ENCODE measurements around the gene ZNF469.
"Not testable (repeated sequence)": the region's sequence is repeated elsewhere in the genome, so short reads cannot be mapped to it uniquely, and the experiment has no call there.

Gene ZNF469

GRCh38 chr16:88358023-88358420 lies 24.7 kb upstream of the ZNF469 start:
- no peak for DNase-seq (ENCODE audit: low spot score)

GRCh38 chr16:88359008-88359407 lies 23.8 kb upstream of the ZNF469 start:
- DNase-seq (ENCODE audit: low spot score): no peak

DNA sequence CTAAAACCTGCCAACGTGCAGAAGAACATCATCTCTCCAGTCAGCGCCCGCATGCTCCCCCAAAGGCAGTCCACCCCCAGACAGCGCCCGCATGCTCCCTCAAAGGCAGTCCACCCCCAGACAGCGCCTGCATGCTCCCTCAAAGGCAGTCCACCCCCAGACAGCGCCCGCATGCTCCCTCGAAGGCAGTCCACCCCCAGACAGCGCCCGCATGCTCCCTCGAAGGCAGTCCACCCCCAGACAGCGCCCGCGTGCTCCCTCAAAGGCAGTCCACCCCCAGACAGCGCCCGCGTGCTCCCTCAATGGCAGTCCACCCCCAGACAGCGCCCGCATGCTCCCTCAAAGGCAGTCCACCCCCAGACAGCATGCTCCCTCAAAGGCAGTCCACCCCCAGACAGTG lies 22.4 kb upstream of the ZNF469 start:
- not testable (repeated sequence) for DNase-seq (ENCODE audit: low spot score)

- no peak for DNase-seq (ENCODE audit: low spot score)
Observed at GRCh38 chr16:88360999-88361398, 21.8 kb upstream of the ZNF469 start.

DNA sequence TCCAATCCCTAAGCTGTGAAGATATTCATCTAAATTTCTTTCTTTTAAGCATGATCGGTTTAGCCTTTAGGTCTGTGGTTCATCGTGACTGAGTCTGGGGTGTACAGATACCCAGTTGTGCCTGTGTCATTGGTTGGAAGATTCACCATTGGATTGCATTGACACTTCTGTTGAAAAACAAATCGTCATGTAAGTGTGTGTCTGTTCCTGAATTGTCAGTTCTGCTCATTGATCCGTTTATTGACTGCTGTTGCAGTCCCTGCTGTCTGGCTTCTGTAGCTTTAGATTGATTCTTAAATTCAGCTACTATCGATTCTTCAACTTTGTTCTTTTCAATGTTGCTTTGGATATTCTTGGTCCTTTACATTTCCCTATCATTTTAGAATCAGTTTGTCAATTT lies 21.0 kb upstream of the ZNF469 start:
- DNase-seq (ENCODE audit: low spot score): no peak

DNA sequence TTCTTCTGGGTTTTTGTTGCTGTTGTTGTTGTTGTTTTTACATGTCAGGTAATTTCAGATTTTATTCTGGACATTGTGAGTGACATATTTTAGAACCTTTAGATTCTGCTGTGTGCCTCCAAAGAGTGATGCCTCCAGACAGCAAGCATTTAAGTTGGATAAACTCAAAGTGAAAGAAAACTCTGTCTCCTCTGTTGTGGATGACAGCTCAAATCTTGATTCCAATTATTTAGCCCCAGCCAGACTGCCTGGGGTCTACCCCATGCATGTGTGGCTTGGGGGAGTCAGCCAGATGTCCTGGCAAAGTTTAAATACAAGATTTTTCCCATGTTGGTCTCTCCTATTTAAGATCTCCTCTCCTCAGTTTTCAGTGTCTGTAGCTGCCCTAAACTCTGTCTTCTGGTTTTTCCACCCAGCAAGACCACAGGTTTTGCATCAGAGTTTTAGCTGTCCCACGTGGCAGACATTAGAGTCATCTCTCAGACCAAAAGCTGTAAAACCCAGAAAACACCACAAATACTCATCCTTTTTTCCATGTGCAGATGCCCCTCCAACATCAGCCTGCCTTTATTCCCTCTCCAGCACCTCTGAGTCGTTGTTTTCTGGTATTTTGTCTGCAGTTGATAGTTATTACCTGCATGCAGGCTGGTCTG lies 19.4 kb upstream of the ZNF469 start:
- DNase-seq (ENCODE audit: low spot score): no peak

- no peak for DNase-seq (ENCODE audit: low spot score)
Observed at GRCh38 chr16:88365244-88365865, 17.4 kb upstream of the ZNF469 start.

- DNase-seq (ENCODE audit: low spot score): no peak
Observed at GRCh38 chr16:88366032-88366703, 16.6 kb upstream of the ZNF469 start.

DNA sequence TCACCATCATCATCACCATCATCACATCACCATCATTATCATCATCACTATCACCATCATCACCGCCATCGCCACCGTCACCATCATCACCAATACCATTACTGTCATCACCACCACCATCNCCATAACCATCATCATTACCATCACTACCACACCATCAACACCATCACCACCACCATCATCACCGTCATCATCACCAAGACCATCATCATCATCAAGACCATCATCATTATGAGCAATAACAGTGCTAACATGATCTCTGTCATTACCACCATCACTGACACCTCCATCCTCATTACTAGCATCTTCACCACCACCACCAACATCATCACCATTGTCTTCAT lies 16.1 kb upstream of the ZNF469 start:
- no peak for DNase-seq (ENCODE audit: low spot score)

DNA sequence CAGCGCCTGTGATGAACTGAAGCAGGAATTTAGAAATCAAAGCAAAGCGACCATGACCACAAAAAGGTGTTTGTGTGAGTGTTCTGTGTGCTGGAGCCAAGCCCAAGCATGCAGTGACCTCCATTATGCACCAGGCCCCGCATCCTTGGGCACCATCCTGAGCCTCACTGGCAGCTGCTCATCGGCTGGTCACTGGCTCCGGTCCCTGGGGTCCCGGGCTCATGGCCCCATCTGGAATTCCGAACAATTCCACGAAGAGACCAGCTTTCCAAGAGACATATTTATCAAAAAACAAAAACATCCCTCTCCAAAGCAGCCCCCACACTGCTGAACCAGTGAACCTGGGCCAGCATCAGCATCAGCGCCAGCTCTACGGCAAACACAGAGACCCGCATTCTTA lies 15.2 kb upstream of the ZNF469 start:
- no peak for DNase-seq (ENCODE audit: low spot score)

- DNase-seq (ENCODE audit: low spot score): no peak
Observed at GRCh38 chr16:88368036-88368435, 14.7 kb upstream of the ZNF469 start.

DNA sequence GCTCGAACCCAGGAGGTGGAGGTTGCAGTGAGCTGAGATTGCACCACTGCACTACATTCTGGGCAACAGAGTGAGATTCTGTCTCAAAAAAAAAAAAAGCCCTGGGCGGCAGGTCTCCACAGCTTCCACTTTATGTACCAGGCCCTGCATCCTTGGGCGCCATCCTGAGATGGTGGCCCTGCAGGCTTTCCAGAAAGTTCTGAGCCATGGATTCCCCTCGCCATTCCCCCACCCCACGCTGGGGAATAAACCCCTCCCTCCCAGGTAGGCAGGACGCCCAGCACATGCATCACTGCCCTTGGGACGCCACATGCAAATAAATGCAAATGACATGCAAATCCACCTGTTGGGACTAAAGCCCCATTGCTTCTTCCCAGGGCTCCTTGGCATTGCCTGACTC lies 13.8 kb upstream of the ZNF469 start:
- no peak for DNase-seq (ENCODE audit: low spot score)

DNA sequence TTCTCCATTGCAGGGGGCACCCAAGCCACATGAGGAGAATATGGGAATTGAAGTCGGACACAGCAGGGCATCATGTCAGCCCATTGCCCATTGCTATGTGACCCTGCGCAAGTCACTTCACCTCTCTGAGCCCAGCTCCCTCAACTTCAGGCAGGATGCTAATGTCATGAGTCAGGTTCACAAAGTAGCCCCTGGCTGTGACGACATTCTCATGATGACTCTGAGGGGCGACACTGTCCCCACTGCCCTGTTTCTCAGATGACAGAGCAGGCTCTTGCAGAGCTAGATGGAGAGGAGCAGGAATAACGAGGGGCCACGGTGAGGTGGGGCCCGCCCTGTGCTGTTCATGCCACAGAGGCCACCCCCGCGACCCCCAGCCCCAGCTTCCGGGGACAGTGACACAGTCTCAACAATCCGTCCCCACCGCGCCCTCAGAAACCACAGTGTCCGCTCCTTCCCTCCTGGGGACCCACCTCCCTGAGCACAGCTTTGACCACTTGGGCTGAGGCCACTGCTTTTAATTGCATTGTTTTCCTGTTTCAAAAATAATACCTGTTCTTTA lies 13.2 kb upstream of the ZNF469 start:
- no peak for DNase-seq (ENCODE audit: low spot score)

- no peak for DNase-seq (ENCODE audit: low spot score)
Observed at GRCh38 chr16:88370365-88370764, 12.4 kb upstream of the ZNF469 start.

DNA sequence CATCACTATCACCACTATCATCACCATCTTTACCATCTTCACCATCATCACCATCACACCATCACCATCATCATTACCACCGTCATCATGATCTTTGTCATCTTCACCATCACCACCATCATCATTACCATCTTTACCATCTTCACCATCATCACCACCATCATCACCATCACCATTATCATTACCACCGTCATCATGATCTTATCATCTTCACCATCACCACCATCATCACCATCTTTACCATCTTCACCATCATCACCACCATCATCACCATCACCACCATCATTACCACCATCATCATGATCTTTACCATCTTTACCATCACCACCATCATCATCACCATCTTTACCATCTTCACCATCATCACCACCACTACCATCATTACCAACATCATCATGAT lies 10.2 kb upstream of the ZNF469 start:
- no peak for DNase-seq (ENCODE audit: low spot score)

GRCh38 chr16:88373211-88373610 lies 9.5 kb upstream of the ZNF469 start:
- no peak for DNase-seq (ENCODE audit: low spot score)

- no peak for DNase-seq (ENCODE audit: low spot score)
Observed at GRCh38 chr16:88373927-88374492, 8.7 kb upstream of the ZNF469 start.

- no peak for DNase-seq (ENCODE audit: low spot score)
Observed at GRCh38 chr16:88374736-88375135, 8.0 kb upstream of the ZNF469 start.

GRCh38 chr16:88375236-88375975 lies 7.4 kb upstream of the ZNF469 start:
- DNase-seq (ENCODE audit: low spot score): no peak

DNA sequence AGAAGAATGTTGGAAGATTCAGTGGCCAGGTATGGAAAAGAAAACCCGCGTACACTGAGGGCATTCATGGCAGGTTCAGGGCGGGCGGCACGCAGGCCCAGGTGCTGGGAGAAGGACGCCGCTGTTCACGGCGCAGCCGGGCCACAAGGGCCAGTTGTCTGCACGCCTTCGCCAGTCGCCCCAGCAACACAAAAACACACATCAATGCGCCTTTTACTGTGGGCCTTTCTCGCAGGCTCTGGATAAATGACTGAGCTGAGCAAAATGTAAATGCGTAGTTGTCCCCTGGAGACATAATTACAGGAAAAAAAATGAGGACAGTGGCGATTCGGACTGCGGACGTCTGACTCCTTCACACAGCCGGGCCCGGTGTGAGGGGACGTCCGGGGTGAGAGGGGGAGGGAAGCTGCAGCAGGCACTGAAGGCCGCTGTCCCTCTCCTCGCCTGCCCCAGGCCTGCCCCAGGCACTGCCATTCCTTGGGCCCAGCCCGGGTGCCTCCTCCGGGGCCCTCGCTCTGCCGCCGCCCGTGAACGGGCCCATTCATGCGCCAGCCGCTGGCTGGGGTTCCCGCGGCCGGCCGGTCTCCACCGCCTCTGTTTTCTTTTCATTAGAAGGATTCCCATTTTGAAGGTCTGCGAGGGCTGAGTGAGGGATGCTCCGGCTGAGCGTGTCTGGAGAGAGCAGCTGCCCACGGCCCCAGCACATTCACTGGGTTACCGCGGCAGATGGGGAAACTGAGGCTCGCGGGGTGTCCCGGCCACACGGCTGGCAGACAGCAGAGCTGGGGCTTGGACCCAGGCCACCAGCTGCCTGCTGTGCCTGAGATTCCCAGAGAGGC lies 6.5 kb upstream of the ZNF469 start:
- DNase-seq (ENCODE audit: low spot score): no peak
